HFF-Myc (cell line): ENCODE data around the gene PTGER3.
A peak's percentile ranks its signal among the peaks of the same experiment; 100 is the strongest.

Experiments used
- DNase-seq: peaks from one replicate; pipeline ENCODE4 v3.0.0-alpha.2; 2011; ENCODE audit warnings: low read depth; ENCODE audit errors: extremely low read depth
- H3K4me3 ChIP-seq: replicated peaks from 2 replicates; pipeline ENCODE4 v1.5.1; 2011; ENCODE audit warnings: low read depth, mild to moderate bottlenecking, control low read depth, low read length
- CTCF ChIP-seq: IDR thresholded peaks from 2 replicates; pipeline ENCODE4 v1.5.1; 2012; ENCODE audit warnings: mild to moderate bottlenecking, low read depth, low read length, control low read depth; ENCODE audit errors: missing control alignments

The PTGER3 gene

GRCh38 chr1:71047635-71048607, at the start of gene PTGER3:
Gene PTGER3 (minus strand): TSS chr1:71047816. CDS start chr1:71047577, 239 bp downstream.
- no peak for TF ChIP-seq CTCF

GRCh38 chr1:71094913-71095312, 47.3 kb upstream of the PTGER3 start:
- TF ChIP-seq CTCF = no peak
- no peak for DNase-seq
- no peak overlapping the region for H3K4me3 ChIP-seq

More at GRCh38 chr1:71047635-71048607, at the start of gene PTGER3:
- no peak for DNase-seq
- H3K4me3 ChIP-seq = peak within 1 kb of the TSS; percentile 15; the same call in 1 of the 2 replicates

DNA sequence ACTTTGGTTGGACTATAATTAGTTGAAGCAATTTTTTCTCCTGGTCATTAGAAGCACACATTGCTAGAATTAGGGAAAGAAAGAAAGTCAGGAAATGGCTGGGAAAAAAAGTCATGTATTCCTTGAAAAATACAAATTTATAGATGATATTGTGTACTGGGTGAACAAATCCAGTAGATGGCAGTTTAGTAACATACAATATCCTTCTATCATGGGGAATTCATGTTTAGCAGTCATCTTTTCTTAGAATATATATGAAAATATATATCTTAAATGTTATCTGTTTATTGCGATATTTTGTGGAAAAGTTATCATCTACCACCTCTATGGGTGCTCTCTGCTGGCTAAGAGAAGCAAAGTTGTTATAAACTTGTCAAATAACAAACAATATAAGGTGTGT, 46.3 kb upstream of the PTGER3 start:
- no peak for DNase-seq
- TF ChIP-seq CTCF = peak; percentile 17

DNA sequence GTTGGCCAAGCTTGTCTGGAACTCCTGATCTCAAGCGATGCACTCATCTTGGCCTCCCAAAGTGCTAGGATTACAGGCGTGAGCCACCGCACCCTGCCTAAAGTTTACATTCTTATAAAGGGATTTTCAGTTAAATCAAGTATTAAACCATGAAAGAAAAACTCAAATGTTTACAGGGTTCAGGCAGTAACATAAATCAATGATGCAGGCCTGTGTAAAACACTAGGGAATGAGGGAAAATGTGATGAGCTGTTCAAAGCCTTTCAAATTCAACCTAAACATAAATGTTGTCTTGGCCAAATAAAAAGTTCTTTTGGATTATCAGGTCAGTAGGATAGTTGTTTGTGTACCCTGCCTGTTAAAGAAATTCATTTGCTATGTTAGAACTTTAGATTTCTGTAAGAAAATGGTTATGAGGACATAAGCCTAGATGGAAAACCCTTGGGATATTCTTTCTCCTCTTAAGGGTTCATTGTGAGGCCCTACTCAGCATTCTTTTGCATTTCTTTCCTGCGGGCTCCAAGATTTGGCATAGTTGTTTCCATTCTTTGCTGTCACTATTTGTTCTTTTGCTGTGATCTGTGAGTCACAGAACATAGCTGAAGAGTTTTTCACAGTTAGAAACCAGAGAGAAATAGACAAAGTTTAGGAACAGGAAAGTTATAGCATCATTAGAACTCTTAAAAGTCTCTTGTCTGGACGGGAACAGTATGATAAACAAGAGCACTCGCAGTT, 42.1 kb upstream of the PTGER3 start:
- no peak overlapping the region for H3K4me3 ChIP-seq
- DNase-seq = no peak
- TF ChIP-seq CTCF = no peak

More for the DNA sequence above, 46.3 kb upstream of the PTGER3 start:
- H3K4me3 ChIP-seq = no peak overlapping the region

DNA sequence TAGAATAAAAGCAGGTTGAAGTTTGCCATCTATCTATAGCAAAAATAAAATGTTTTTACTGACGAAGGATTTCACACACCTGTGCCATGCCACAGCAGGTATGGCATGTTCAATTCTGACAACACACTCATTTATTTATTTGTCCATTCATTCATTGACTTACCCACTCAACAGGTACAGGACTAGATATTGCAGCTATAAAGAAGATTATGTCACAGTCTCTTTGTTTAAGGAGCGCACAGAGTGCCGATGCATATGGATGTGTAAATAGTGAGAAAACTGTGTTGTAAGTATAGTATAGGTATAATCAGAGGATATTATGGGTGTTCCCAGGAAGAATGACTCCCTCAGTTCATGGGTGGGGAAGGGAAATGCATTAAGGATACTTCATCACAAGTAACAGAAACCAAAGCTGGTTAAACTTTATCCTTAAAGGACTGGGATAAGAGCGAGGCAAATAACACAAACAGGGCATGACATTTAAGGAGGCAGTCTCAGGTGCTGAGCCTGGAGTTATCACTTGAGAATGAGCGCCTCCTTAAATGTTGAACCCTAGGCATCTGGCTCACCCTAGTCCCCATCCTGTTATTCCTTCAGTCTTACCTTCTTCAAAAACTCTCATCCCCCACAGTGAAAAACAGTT, 41.1 kb upstream of the PTGER3 start:
- no peak for TF ChIP-seq CTCF
- DNase-seq = no peak
- no peak overlapping the region for H3K4me3 ChIP-seq

DNA sequence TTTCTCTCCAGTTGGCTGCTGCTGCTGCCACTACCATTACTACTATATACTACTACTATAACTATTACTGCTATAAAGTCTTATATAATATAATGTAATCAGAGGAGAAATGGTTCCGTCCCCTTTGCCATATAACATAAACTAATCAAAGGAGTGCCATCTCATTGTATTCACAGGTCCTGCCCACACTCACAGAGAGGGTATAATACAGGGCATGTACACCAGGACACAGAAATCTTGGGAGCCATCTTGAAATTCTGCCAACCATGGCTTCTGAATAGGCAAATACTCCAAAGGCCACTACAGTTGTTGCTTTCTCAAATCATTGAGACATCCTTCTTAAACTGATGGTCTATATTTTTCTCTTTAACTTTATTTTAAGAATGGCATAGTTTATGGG, 40.1 kb upstream of the PTGER3 start:
- no peak overlapping the region for H3K4me3 ChIP-seq
- no peak for TF ChIP-seq CTCF
- no peak for DNase-seq
